SH-SY5Y (cell line): ENCODE measurements around the gene NPRL2.

Experiments
- GATA2 ChIP-seq: IDR thresholded peaks from 2 replicates; pipeline ENCODE4 v1.6.1; 2011; ENCODE audit warnings: mild to moderate bottlenecking, low read depth, low read length
- GATA3 ChIP-seq: IDR thresholded peaks from 2 replicates; pipeline ENCODE4 v1.6.1; 2011; ENCODE audit warnings: low read depth, mild to moderate bottlenecking, low read length, moderate library complexity

GRCh38 chr3:50325113-50325480, 25.5 kb downstream of the NPRL2 start:
- TF ChIP-seq GATA2, result no peak
- no peak for TF ChIP-seq GATA3
